Skeletal muscle tissue (tissue), 4 donors: ENCODE measurements around the gene OR14J1. TPM values are rescaled to one million over a fixed set of nuclear protein-coding genes. Genes with fewer than 3 reads are reported as not detected.
"Not testable (repeated sequence)": the region's sequence is repeated elsewhere in the genome, so short reads cannot be mapped to it uniquely, and the experiment has no call there.

Experiments
- H3K27ac ChIP-seq: one replicate; pipeline ENCODE4 v1.7.0; 2013; ENCODE audit warnings: mild to moderate bottlenecking, low read depth, low read length, inconsistent platforms
- H3K27me3 ChIP-seq, 3 donors: one replicate each; pipeline ENCODE4 v1.7.0; 2013; ENCODE audit warnings: low read length in 3 of 3; ENCODE audit not compliant: control insufficient read depth in 3 of 3, insufficient read depth in 3 of 3
- H3K36me3 ChIP-seq, 3 donors: one replicate each; pipeline ENCODE4 v1.7.0; 2013; ENCODE audit warnings: low read length in 3 of 3; ENCODE audit not compliant: control insufficient read depth in 3 of 3, insufficient read depth in 3 of 3
- H3K4me1 ChIP-seq, 3 donors: one replicate each; pipeline ENCODE4 v1.7.0; 2013; ENCODE audit warnings: low read length in 3 of 3, mild to moderate bottlenecking in 3 of 3; ENCODE audit not compliant: control insufficient read depth in 3 of 3, insufficient read depth in 3 of 3
- H3K4me3 ChIP-seq, 3 donors: one replicate each; pipeline ENCODE4 v1.7.0; 2013; ENCODE audit warnings: low read length in 3 of 3
- H3K9ac ChIP-seq, 3 donors: one replicate each; pipeline ENCODE4 v1.7.0; 2013; ENCODE audit warnings: low read length in 3 of 3, mild to moderate bottlenecking in 3 of 3, moderate library complexity in 2 of 3, low read depth in 1 of 3
- H3K9me3 ChIP-seq, 3 donors: one replicate each; pipeline ENCODE4 v1.7.0; 2013; ENCODE audit warnings: low read length in 3 of 3; ENCODE audit not compliant: control insufficient read depth in 3 of 3
- total RNA-seq: library from RNA; depleted of rRNA; stranded (reverse); fragments of >200 nt; gene quantifications from one replicate; pipeline ENCODE4 v1.2.3, GENCODE V29; 2014
- donor health status: Osteomylitis.

OR14J1 gene
- total RNA-seq, 1 donor from 2014 or later: not detected

GRCh38 chr6:29332676-29333075, 31.2 kb downstream of the OR14J1 start:
- Histone ChIP-seq H3K27ac (no peak overlapping the region), H3K9ac (no peak overlapping the region), H3K4me3 (no peak overlapping the region), H3K4me1 (no peaks in the 10 kb centered on the region), H3K9me3 (no peaks in the 10 kb centered on the region), H3K27me3 (no peaks in the 10 kb centered on the region), H3K36me3 (no peaks in the 10 kb centered on the region)

GRCh38 chr6:29336269-29336668, 34.8 kb downstream of the OR14J1 start:
- H3K9ac ChIP-seq: no peak overlapping the region
- H3K27ac ChIP-seq: no peak overlapping the region
- H3K36me3 ChIP-seq: no peaks in the 10 kb centered on the region
- no peaks in the 10 kb centered on the region for H3K27me3 ChIP-seq
- H3K9me3 ChIP-seq: no peaks in the 10 kb centered on the region
- H3K4me1 ChIP-seq: no peaks in the 10 kb centered on the region
- H3K4me3 ChIP-seq: no peak overlapping the region

GRCh38 chr6:29345380-29345779, 43.9 kb downstream of the OR14J1 start:
- no peak overlapping the region for H3K4me3 ChIP-seq
- no peaks in the 10 kb centered on the region for H3K36me3 ChIP-seq
- no peaks in the 10 kb centered on the region for H3K27me3 ChIP-seq
- H3K9ac ChIP-seq: no peak overlapping the region
- no peaks in the 10 kb centered on the region for H3K4me1 ChIP-seq
- H3K27ac ChIP-seq: no peak overlapping the region
- peaks cover 0 to 2% (median 0%) of the 10 kb centered on the region in 3 donors for H3K9me3 ChIP-seq

DNA sequence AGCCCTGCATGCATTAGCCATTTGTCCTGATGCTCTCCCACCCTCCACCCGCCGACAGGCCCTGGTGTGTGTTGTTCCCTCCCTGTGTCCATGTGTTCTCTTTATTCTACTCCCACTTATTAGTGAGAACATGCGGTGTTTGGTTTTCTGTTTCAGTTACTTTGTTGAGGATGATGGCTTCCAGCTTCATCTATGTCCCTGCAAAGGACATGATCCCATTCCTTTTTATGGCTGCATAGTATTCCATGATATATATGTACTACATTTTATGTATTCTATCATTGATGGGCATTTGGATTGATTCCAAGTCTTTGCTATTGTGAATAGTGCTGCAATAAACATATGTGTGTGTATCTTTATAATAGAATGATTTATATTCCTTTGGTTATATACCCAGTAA, 47.8 kb downstream of the OR14J1 start:
- not testable (repeated sequence) for H3K27ac ChIP-seq, H3K9me3 ChIP-seq, H3K27me3 ChIP-seq, H3K4me1 ChIP-seq, H3K36me3 ChIP-seq, H3K4me3 ChIP-seq, H3K9ac ChIP-seq

- no peak overlapping the region for H3K9ac ChIP-seq
- H3K27ac ChIP-seq: no peak overlapping the region
- H3K4me3 ChIP-seq: no peak overlapping the region
- no peaks in the 10 kb centered on the region for H3K9me3 ChIP-seq
- no peaks in the 10 kb centered on the region for H3K27me3 ChIP-seq
- no peaks in the 10 kb centered on the region for H3K36me3 ChIP-seq
- no peaks in the 10 kb centered on the region for H3K4me1 ChIP-seq
These were observed 53.5 kb downstream of the OR14J1 start for GRCh38 chr6:29354980-29355379.

GRCh38 chr6:29355603-29356002, 54.1 kb downstream of the OR14J1 start:
- Histone ChIP-seq H3K27me3 (no peaks in the 10 kb centered on the region), H3K4me1 (no peaks in the 10 kb centered on the region), H3K27ac (no peak overlapping the region), H3K36me3 (no peaks in the 10 kb centered on the region), H3K9ac (no peak overlapping the region), H3K4me3 (no peak overlapping the region), H3K9me3 (no peaks in the 10 kb centered on the region)

Other genes with a start within 250 kb of the OR14J1 start
- not detected for gene OR2B3, start 214.4 kb upstream of the OR14J1 start, total RNA-seq
- gene OR2J1, start 202.2 kb upstream of the OR14J1 start, total RNA-seq: not detected
- not detected for gene OR2J3, start 193.6 kb upstream of the OR14J1 start, total RNA-seq
- gene OR2J2, start 130.8 kb upstream of the OR14J1 start, total RNA-seq: not detected
- not detected for gene OR5V1, start 67.2 kb downstream of the OR14J1 start, total RNA-seq
- not detected for gene OR12D3, start 73.6 kb downstream of the OR14J1 start, total RNA-seq
- not detected for gene OR12D2, start 93.9 kb downstream of the OR14J1 start, total RNA-seq
- gene OR12D1, start 113.2 kb downstream of the OR14J1 start, total RNA-seq: not detected
- not detected for gene OR10C1, start 137.6 kb downstream of the OR14J1 start, total RNA-seq
- gene OR11A1, start 155.4 kb downstream of the OR14J1 start, total RNA-seq: not detected
- not detected for gene OR2H1, start 155.5 kb downstream of the OR14J1 start, total RNA-seq
- gene MAS1L, start 186.3 kb downstream of the OR14J1 start, total RNA-seq: not detected